Stimulated activated CD4-positive, alpha-beta T cell treated with anti-CD3 and anti-CD28 coated beads, Interleukin-4, amount 100 ng/mL, for 4 hours (primary cell): ENCODE measurements around the gene CTRB1.
"Not testable (repeated sequence)": the region's sequence is repeated elsewhere in the genome, so short reads cannot be mapped to it uniquely, and the experiment has no call there.

ENCODE experiments used
- DNase-seq, 2 experiments: peaks; one replicate each; pipeline ENCODE4 v3.0.0-alpha.2; 2020

Gene CTRB1

DNA sequence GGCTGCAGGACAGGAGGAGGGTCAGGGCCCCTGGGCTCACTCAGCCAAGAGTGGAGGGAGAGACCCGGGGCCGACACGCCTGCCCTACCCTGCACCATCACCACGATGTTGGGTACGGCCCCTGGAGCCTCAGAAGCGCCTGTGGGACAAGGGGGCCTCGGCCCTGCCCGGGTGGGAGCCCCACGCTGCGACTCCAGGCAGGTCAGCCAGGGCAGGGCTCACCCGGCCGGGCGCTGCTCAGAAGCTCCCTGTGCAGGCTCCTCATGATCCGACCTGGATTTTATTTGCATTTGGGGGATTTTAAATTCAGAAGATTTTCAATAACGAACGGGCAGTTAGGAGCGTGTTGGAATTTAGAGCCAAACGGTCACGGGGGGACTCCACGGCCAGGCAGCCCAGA, 13.9 kb upstream of the CTRB1 start:
- DNase-seq, result not testable (repeated sequence)

- not testable (repeated sequence) for DNase-seq
Observed at GRCh38 chr16:75205438-75205837, 13.3 kb upstream of the CTRB1 start.

- DNase-seq, result not testable (repeated sequence)
Observed at GRCh38 chr16:75205961-75206748, 12.6 kb upstream of the CTRB1 start.

- DNase-seq, result no peak
Observed at GRCh38 chr16:75206749-75207451, 11.9 kb upstream of the CTRB1 start, which contains the start of gene CTRB2. Gene CTRB2 (minus strand): TSS chr16:75207161. CDS start chr16:75207141, 20 bp downstream.

DNA sequence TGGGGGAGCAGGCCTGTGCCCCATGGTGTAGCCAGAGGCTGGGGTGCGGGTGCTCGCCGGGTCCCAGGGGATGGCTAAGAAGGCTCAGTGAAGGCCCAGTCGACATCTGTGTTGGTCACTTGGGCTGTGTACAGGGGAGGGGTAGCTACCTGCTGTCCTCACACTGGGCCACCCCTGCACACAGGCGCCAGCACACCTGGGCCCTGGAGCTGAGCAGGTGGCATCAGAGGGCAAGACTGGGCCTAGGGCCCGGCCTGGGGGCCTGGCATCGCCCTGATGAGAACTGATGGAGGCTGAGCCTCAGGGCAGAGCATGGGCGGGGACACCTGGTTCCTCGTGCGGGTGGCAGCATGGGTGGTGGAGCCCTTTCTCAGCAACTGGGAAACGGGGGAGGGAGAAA, 11.0 kb upstream of the CTRB1 start:
- DNase-seq, result no peak

DNA sequence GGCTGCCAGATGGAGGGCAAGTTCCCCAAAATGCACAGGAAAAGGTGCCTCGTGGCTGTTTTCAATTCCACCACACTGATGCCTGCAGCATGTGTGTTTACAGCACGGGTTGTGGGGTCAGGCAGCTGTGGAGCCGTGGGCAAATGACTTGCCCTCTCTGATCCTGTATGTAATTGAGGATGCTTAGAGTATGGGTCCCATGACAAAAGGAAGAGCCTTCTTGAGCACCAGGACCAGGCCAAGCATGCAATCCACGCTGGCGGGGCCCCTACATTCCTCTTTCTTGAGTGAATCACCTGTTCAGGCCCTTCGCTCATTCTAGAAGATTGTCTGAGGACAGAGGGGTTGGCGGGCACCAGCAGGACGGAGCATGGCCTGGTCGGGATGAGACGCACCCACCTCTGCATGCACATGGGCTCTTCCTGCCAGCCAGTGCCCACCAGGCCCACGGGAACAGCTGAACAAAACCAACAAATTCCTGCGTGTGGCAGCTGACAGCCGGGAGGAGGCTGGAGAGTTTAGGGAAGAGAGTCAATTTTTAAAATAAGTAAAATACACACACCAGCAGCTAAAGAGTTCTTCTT, 10.5 kb upstream of the CTRB1 start:
- no peak for DNase-seq

DNA sequence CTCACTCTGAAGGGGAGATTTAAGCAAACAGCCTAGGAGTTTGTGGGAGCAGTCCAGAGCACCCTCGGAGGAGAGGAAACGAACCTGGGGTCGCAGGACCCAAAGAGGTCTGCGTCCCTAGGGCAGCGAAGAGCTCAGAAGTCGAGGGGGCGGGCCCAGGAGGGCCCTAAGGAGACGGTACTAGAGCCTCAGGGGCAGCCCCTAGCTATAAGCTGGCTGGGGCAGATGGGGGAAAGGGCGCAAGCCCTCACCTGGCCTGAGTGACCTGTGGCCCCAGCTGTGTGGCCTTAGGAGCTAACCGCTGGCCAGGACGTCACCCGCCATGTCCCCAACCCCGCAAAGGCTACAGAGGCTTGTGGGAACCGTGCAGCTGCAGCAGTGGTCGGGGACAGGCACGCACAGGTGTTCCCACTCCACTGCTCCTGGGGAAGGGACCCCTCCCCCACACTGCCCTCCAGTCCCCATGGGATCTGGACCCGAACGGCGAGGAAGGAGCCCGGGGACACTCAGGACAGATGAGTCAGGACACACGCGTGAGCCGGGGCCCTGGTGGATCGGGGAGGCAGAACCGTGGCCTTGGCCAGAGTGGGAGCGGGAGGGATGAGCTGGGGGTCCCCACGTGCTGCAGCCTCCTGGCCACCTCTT, 9.8 kb upstream of the CTRB1 start:
- DNase-seq, result no peak

- not testable (repeated sequence) for DNase-seq
Observed at GRCh38 chr16:75209514-75209913, 9.3 kb upstream of the CTRB1 start.

DNA sequence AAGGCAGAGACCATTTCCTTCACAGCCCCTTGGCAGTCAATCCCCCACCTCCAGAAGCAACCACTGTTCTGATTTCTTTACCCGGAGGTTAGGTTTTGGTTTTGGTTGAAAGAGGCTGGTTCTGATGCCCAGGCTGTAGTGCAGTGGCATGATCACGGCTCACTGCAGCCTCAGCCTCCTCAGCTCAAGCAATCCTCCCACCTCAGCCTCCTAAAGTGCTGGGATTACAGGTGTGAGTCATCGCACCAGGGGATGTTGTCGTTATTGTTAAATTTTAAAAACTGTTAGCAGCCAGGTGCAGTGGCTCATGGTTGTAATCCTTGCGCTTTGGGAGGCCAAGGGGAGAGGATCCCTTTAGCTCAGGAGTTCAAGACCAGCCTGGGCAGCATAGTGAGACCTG, 8.8 kb upstream of the CTRB1 start:
- no peak for DNase-seq

DNA sequence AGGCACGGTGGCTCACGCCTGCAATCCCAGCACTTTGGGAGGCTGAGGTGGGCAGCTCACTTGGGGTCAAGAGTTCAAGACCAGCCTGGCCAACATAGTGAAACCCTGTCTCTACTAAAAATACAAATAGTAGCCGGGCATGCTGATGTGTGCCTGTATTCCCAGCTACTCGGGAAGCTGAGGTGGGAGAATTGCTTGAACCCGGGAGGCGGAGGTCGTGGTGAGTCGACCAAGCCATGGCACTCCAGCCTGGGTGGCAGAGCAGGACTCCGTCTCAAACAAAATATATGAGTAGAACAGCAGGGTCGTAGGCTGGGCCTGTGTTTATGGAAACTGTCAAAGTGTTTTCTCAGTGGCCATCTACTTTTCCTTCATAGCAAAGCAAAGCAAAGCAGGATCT, 7.5 kb upstream of the CTRB1 start:
- DNase-seq, result not testable (repeated sequence)

DNA sequence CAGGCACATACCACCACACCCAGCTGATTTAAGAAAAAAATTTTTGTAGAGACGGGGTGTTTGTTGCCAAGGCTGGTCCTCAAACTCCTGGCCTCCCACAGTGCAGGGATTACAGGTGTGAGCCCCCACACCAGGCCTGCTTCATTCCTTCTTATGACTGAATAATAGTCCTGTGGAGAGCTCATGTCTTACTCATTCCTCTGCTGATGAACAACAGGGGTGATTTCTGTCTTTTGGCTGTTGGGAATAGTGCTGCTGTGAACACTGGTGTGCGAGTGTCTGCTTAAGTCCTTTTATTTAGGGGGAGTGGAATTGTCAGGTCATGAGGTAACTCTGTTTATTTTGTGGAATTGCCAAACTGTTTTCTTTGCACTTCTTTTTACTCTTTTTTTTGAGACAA, 2.7 kb upstream of the CTRB1 start:
- no peak for DNase-seq

DNA sequence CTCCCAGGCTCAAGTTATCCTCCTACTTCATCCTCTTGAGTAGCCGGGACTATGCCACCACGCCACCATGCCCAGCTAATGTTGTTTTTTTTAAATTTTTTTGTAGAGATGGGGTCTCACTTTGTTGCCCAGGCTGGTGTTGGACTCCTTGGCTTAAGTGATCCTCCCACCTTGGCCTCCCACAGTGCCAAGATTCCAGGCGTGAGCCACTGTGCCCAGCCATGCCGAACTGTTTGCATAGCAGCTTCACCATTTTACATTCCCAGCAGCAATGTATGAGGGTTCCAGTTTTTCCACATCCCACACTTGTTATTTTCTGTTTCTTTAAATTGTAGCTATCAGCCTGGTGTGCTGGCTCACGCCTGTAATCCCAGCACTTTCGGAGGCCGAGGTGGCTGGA, 2.2 kb upstream of the CTRB1 start:
- DNase-seq, result no peak

DNA sequence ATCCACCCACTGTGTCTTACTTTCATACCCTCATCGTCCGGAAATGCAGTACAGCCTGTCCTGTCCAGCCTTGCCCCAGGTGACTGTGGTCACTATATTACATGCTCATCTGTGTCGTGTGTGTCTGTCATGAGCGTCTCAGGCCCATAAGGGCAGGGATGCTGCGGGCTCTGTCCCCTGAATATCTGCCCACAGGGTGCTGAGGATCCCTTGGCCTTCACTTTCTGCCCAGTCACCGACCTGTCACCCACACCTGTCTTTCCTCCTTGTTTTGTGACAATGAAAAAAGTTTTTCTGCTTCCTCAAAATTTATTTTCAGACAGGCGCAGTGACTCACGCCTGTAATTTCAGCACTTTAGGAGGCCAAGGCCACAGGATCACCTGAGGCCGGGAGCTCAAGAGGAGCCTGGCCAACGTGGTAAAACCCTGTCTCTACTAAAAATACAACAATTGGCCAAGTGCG, 1.4 kb upstream of the CTRB1 start:
- no peak for DNase-seq

GRCh38 chr16:75219088-75219487, 300 bp downstream of the CTRB1 start:
- no peak for DNase-seq

DNA sequence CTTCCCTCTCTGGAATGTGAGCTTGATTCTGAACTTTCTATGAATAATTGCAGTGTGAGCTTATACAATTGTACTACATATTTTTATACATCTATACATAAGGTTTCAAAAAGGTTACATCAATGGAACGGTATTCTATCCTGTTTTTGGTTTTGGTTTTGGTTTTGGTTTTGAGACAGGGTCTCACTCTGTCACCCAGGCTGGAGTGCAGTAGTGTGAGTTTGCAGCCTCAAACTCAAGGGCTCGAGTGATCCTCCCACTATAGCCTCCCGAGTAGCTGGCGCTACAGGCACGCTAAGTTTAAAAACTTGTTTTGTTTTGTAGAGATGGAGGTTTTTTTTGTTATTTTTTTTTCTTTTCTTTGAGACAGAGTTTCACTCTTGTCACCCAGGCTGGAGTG, 1.1 kb downstream of the CTRB1 start:
- peak in 1 of 2 experiments; percentile 17 for DNase-seq

DNA sequence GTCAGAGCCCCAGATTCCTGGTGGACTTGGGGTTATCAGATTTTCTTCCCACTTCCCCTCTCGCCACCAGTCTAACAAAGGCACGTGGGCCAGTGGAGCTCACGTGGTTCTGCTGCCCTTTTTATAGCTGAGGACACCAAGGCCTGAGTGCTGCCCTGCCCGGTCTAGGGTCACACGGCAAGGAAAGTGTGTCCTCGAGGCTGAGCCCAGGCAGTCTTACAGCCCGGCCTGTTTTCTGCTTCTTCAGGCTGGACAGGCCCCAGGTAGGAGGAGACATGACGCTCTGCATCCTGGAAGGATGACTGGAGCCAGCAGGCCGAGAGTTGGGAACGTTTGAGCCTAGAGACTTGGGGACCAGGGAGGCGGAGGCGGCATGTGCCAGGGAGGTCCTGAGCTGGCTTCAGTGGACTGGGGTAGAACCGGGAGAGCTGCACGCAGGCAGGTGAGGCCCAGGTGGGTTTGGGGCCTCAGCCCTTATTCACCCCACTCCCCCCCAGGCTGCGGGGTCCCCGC, 3.5 kb downstream of the CTRB1 start:
- DNase-seq, result no peak

DNA sequence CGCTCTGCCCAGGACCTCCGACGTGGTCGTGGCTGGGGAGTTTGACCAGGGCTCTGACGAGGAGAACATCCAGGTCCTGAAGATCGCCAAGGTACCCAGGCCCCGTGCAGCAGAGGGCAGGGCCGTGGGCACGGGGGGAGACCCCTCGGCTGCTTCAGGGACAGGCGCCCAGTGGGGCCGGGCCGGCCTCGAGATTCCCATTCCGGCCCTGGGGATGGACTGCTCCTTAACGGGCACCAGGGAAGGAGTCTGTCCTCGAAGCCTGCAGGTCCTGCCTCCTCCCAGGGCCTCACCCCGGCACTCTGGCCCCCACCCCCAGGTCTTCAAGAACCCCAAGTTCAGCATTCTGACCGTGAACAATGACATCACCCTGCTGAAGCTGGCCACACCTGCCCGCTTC, 4.3 kb downstream of the CTRB1 start:
- DNase-seq, result not testable (repeated sequence)

DNA sequence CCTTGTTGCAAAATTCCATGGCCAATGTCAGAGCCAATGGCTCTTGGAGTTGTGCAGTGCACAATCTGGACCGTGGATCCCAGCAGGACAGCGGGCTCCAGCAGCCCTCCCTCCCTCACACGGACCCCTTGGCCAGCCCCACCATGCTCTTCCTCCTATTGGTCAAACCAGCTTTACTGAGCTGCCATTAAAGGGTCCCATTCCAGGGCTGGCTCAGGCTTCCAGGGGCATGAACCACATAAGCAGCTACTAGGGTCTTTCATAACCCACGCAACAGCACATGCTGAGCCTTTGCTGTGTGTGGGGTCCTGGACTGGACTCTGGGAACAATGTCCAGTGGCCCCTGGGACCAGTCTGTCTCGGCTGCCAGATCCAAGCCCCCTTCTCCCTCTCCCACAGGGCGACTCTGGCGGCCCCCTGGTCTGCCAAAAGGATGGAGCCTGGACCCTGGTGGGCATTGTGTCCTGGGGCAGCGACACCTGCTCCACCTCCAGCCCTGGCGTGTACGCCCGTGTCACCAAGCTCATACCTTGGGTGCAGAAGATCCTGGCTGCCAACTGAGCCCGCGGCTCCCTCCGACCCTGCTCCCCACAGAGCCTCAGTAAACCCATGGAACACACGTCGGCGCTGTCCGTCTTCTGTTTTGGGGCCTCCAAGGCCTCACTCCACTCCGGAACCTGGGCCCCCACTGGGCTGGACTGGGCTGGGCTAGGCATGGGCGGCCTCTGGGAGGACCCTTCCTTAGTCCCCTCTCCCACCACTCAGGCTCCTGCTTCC, 5.7 kb downstream of the CTRB1 start:
- DNase-seq, result no peak

DNA sequence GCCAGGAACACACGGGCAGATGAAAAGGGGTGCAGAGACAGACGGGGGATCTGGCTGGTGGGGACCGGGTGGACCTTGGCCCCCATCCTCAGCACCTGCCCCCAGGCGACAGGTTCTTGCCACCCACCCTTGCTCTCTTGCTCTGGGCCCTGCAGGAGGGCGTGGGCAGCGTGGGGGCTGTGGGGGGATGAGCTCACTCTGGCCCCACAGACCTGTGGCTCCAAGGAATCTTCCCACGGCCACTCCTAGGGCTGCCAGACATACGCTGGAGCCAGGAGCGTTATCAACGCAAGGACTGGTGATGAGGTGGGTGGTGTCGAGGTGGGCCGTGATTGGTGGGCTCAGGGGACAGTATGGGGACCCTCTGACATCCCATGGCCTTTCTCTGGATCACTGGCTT, 6.3 kb downstream of the CTRB1 start:
- no peak for DNase-seq

DNA sequence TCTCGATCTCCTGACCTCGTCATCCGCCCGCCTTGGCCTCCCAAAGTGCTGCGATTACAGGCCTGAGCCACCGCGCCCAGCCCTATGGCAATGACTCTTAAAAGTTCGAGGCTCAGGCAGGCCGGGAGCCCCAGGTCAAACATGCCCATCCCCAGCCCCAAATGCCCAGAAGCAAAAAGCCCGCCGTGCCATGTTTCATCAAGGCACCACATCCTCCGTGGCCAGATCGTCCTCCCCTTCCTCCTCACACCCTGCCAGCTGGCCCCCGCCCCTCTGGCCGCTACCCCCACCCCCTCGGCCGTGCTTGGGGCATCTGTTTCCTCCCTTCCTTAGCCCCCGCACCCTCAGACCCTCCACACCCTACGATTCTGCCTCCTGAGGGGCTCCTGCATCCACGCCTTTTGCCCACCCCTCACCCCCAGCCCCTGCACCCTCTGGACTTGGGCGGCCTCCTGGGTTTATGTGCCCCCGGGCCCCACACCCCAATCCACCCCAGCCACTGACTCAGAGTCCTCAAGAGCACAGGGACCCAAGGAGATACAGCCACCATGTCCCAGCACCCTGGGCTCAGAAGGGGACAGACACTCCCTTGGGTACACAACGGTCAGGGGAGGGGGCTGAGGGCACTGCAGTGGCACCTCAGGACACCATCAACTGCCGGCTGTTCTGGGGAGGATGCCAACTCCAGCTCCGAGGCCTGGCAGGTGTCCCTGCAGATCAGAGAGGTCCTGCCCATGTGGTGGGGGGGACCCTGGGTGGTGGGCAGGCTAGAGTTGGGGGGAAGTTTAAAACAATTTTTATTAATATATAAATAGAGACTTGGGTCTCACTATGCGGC, 7.1 kb downstream of the CTRB1 start:
- DNase-seq, result no peak
